Smooth muscle cell (in vitro differentiated cells): ENCODE data around the gene RAX2. TPM values are rescaled to one million over a fixed set of nuclear protein-coding genes. Genes with fewer than 3 reads are reported as not detected.

Source experiments
- DNase-seq: peaks from one replicate; lab custom pipeline; 2025; ENCODE audit not compliant: unreplicated experiment; lab: John Stamatoyannopoulos, UW
- H2AFZ ChIP-seq: fragments of 200-600 bp; sonication (generic); 2 replicates; pipeline ENCODE4 v1.6.0; 2016; ENCODE audit warnings: antibody characterized with exemption, low read depth, mild to moderate bottlenecking
- H3F3A ChIP-seq: fragments of 200-600 bp; sonication (generic); 2 replicates; pipeline ENCODE4 v1.6.0; 2017; ENCODE audit warnings: antibody characterized with exemption, low read depth
- H3K27ac ChIP-seq: fragments of 200-600 bp; sonication (generic); 2 replicates; pipeline ENCODE4 v1.5.1; 2016; ENCODE audit warnings: low read depth, mild to moderate bottlenecking
- H3K27me3 ChIP-seq: fragments of 200-600 bp; sonication (generic); 2 replicates; pipeline ENCODE4 v1.6.1; 2016; ENCODE audit warnings: low read depth, mild to moderate bottlenecking
- H3K36me3 ChIP-seq: fragments of 200-600 bp; sonication (generic); 2 replicates; pipeline ENCODE4 v1.5.1; 2016; ENCODE audit warnings: low read depth
- H3K4me1 ChIP-seq: fragments of 200-600 bp; sonication (generic); 2 replicates; pipeline ENCODE4 v1.5.1; 2016; ENCODE audit warnings: low read depth
- H3K4me2 ChIP-seq: fragments of 200-600 bp; sonication (generic); 2 replicates; pipeline ENCODE4 v1.6.0; 2016; ENCODE audit warnings: mild to moderate bottlenecking
- H3K4me3 ChIP-seq: fragments of 200-600 bp; sonication (generic); 2 replicates; pipeline ENCODE4 v1.5.1; 2016; ENCODE audit warnings: mild to moderate bottlenecking
- H3K79me2 ChIP-seq: fragments of 200-600 bp; sonication (generic); 2 replicates; pipeline ENCODE4 v1.6.0; 2016; ENCODE audit warnings: low read depth, mild to moderate bottlenecking
- H3K9ac ChIP-seq: fragments of 200-600 bp; sonication (generic); 2 replicates; pipeline ENCODE4 v1.6.0; 2016; ENCODE audit warnings: low read depth
- H3K9me3 ChIP-seq: fragments of 200-600 bp; sonication (generic); replicated peaks from 2 replicates; pipeline ENCODE4 v1.5.1; 2016; ENCODE audit warnings: low read depth
- H4K20me1 ChIP-seq: fragments of 200-600 bp; sonication (generic); 2 replicates; pipeline ENCODE4 v1.6.0; 2016; ENCODE audit warnings: low read depth
- CTCF ChIP-seq: fragments of 200-600 bp; sonication (generic); IDR thresholded peaks from 2 replicates; pipeline ENCODE4 v1.5.1; 2017; ENCODE audit warnings: borderline replicate concordance, mild to moderate bottlenecking, antibody characterized with exemption; ENCODE audit not compliant: insufficient read depth, poor library complexity, severe bottlenecking
- WGBS: methylation state at CpG from one replicate; pipeline ENCODE4 v1.1.7; 2016; ENCODE audit warnings: low lambda C conversion rate; 5-methylcytosine and 5-hydroxymethylcytosine counted together
- polyA plus RNA-seq: library from polyadenylated mRNA; unstranded; fragments of >200 nt; fragmentation: Nextera tagmentation; extraction: Ambion mirVana; gene quantifications from 2 replicates; pipeline ENCODE4 v1.2.1, GENCODE V29; 2016
- total RNA-seq: library from RNA; depleted of rRNA; stranded (reverse); fragments of >200 nt; gene quantifications from 2 replicates; pipeline ENCODE4 v1.2.3, GENCODE V29; 2014

The RAX2 gene
- total and polyA plus RNA-seq, 2 experiments from 2014 or later, result not detected

GRCh38 chr19:3809881-3810707, 38.1 kb upstream of the RAX2 start:
- Histone ChIP-seq H3K9ac (no peak overlapping the region), H3K9me3 (no peaks in the 10 kb centered on the region), H3K27ac (no peak overlapping the region), H4K20me1 (no peaks in the 10 kb centered on the region), H3K27me3 (no peaks in the 10 kb centered on the region), H3K36me3 (no peaks in the 10 kb centered on the region), H3K4me2 (no peak overlapping the region), H3K79me2 (no peaks in the 10 kb centered on the region), H3F3A (no peaks in the 10 kb centered on the region), H3K4me3 (no peak overlapping the region), H2AFZ (no peak overlapping the region), H3K4me1 (no peaks in the 10 kb centered on the region)
- 90% methylated on average over 25 of the region's 26 CpGs for WGBS
- DNase-seq, result no peak
- no peak for TF ChIP-seq CTCF

GRCh38 chr19:3808420-3809143, 36.6 kb upstream of the RAX2 start:
- 96% methylated on average over 33 of the region's 33 CpGs for WGBS
- no peak overlapping the region for H3K27ac ChIP-seq

GRCh38 chr19:3807574-3808354, 35.7 kb upstream of the RAX2 start:
- Histone ChIP-seq H3K4me1 (no peaks in the 10 kb centered on the region), H3K27me3 (no peaks in the 10 kb centered on the region), H4K20me1 (no peaks in the 10 kb centered on the region), H3K36me3 (no peaks in the 10 kb centered on the region), H3K4me3 (no peak overlapping the region), H2AFZ (no peak overlapping the region), H3F3A (no peaks in the 10 kb centered on the region), H3K4me2 (no peak overlapping the region), H3K27ac (no peak overlapping the region), H3K9me3 (no peaks in the 10 kb centered on the region), H3K79me2 (no peaks in the 10 kb centered on the region), H3K9ac (no peak overlapping the region)
- no peak for TF ChIP-seq CTCF
- no peak for DNase-seq
- WGBS, result 93% methylated on average over 35 of the region's 35 CpGs

More at GRCh38 chr19:3808420-3809143, 36.6 kb upstream of the RAX2 start:
- no peak for TF ChIP-seq CTCF
- Histone ChIP-seq H3K27me3 (no peaks in the 10 kb centered on the region), H3K79me2 (no peaks in the 10 kb centered on the region), H3K36me3 (no peaks in the 10 kb centered on the region), H3F3A (no peaks in the 10 kb centered on the region), H3K4me1 (no peaks in the 10 kb centered on the region), H3K4me2 (no peak overlapping the region), H3K9me3 (no peaks in the 10 kb centered on the region), H3K4me3 (no peak overlapping the region), H2AFZ (no peak overlapping the region), H3K9ac (no peak overlapping the region), H4K20me1 (no peaks in the 10 kb centered on the region)
- no peak for DNase-seq
